ENCODE data around the gene FA2H.
A peak's percentile ranks its signal among the peaks of the same experiment; 100 is the strongest.
"Not testable (repeated sequence)": the region's sequence is repeated elsewhere in the genome, so short reads cannot be mapped to it uniquely, and the experiment has no call there.

The FA2H gene

GRCh38 chr16:74679983-74680382 is 94.6 kb downstream of the FA2H start:
- no peak for DNase-seq (ENCODE audit: low spot score)

DNA sequence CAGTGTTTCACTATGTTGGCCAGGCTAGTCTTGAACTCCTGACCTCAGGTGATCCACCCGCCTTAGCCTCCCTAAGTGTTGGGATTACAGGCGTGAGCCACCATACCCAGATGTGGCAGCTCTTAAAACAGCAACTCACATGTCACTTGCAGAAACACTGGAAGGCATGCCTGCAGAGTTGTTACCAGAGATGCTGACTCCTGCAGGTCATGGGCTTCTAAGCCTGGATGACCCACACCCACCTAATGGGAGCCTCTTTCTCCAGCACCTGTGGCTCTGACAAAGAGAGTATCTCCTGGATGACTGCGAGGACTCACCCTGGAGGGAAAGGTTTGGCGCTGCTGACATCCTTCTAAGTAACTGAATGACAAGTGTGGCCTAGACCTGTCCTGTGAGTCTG is 96.8 kb downstream of the FA2H start:
- no peak for DNase-seq (ENCODE audit: low spot score)

DNA sequence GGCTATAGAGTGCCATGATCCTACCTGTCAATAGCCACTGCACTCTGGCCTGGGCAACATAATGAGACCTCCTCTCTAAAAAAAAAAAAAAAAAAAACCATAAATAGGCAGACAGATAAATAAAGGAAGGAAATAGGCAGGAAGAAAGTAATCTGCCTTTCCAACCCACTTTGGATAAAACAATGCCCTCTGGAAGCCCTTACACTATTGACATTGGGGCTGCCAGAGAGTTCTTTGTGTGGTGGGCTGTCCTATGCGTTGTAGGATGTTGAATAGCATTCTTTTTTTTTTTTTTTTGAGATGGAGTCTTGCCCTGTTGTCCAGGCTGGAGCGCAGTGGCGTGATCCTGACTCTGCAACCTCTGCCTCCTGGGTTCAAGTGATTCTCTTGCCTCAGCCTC is 100.7 kb downstream of the FA2H start:
- no peak for DNase-seq (ENCODE audit: low spot score)

DNA sequence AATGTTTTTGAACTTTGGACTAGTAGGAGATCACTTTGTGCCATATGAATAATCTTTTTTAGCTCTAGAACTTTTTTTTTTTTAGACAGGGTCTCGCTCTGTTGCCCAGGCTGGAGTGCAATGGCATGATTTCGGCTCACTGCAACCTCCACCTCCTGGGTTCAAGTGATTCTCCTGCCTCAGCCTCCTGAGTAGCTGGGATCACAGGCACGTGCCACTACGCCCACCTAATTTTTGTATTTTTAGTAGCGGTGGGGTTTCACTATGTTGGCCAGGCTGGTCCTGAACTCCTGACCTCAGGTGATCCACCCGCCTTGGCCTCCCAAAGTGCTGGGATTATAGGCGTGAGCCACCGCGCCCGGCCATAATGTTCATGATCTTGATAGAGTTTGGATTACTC is 105.7 kb downstream of the FA2H start:
- not testable (repeated sequence) for DNase-seq (ENCODE audit: low spot score)

DNA sequence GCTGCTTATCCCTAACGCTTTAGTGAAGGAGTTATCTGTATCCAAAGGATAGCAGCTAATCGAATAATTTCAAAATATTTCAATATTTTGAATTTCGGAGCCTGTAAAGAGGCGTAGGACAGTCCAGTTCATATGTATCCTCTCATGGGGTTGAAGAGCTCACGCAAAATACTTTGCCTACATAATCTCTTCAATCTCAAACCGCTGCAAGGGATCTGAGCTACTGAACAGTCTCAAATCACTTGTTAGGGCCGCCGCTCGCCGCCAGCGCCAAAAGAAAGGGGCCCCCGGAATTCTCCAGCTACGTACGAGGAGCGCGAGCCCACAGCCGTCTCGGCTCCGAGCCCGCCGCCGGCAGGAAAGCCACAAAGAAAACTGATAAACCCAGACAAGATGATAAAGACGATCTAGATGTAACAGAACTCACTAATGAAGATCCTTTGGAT is 107.3 kb downstream of the FA2H start:
- no peak for DNase-seq (ENCODE audit: low spot score)

GRCh38 chr16:74666425-74667254 is 108.0 kb downstream of the FA2H start, which contains the start of gene RFWD3:
TSS of gene RFWD3 (minus strand) at chr16:74666877. CDS start at chr16:74661449, 5,428 bp downstream.
- peak; percentile 95 for DNase-seq (ENCODE audit: low spot score)

DNA sequence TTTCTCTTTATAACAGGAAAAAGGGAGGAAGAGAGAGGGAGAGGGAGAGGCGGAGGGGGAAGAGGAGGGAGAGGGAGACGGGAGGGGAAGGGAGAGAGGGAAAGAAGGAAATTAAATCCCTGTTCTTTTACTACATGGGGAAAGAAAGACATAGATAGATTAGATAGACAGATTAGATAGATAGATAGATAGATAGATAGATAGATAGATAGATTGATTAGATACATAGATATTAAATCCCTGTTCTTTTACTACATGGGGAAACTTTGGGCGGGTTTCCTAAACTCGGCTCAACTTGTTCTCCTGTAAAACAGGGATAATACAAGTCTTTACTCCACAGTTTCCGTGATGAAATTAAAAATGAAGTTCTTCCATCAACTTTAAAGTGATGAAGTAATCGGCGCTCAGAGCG is 108.6 kb downstream of the FA2H start:
- no peak for DNase-seq (ENCODE audit: low spot score)
